ENCODE results near the gene RXRG.

DNA sequence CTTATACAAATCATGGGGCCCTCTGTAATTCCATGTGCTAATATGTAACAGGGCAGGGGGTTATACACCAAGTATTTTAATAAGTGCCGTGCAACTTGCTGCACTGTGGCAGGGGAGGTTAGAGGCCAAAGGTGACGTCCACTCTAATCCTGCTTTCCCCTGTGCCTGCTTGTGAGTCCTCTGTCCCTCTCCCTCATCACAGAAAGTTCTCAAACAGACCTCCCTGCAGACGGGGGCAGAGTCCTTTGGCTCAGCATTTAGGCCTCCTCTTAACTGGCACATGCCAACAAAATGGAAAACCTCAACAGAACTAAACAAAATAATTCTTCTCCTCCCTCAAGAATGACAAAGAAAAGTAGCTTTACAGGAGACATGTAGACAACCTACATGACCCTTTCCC lies 2.9 kb downstream of the RXRG start:
- TF ChIP-seq, protein P1, sequence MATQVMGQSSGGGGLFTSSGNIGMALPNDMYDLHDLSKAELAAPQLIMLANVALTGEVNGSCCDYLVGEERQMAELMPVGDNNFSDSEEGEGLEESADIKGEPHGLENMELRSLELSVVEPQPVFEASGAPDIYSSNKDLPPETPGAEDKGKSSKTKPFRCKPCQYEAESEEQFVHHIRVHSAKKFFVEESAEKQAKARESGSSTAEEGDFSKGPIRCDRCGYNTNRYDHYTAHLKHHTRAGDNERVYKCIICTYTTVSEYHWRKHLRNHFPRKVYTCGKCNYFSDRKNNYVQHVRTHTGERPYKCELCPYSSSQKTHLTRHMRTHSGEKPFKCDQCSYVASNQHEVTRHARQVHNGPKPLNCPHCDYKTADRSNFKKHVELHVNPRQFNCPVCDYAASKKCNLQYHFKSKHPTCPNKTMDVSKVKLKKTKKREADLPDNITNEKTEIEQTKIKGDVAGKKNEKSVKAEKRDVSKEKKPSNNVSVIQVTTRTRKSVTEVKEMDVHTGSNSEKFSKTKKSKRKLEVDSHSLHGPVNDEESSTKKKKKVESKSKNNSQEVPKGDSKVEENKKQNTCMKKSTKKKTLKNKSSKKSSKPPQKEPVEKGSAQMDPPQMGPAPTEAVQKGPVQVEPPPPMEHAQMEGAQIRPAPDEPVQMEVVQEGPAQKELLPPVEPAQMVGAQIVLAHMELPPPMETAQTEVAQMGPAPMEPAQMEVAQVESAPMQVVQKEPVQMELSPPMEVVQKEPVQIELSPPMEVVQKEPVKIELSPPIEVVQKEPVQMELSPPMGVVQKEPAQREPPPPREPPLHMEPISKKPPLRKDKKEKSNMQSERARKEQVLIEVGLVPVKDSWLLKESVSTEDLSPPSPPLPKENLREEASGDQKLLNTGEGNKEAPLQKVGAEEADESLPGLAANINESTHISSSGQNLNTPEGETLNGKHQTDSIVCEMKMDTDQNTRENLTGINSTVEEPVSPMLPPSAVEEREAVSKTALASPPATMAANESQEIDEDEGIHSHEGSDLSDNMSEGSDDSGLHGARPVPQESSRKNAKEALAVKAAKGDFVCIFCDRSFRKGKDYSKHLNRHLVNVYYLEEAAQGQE (IDR thresholded peaks at IDR 0.05; ENCODE audit: insufficient read depth in 1 of 2, low read depth in 2 of 2, low read length in 2 of 2) = no peak
- TF ChIP-seq POLR2AphosphoS5 (IDR thresholded peaks at IDR 0.05; ENCODE audit: low read depth, low read length) = no peak

Data from PFSK-1 (cell line).